Measurements from ENCODE around the gene RELCH. TPM values are rescaled to one million over a fixed set of nuclear protein-coding genes. Genes with fewer than 3 reads are reported as not detected.

Gene RELCH
- total and polyA plus RNA-seq, 10 of the 15 experiments (the other 5 are each of a cell fraction or from before 2014, with no cell fraction given) = 3.1 to 23.6 (median 14.5) TPM

DNA sequence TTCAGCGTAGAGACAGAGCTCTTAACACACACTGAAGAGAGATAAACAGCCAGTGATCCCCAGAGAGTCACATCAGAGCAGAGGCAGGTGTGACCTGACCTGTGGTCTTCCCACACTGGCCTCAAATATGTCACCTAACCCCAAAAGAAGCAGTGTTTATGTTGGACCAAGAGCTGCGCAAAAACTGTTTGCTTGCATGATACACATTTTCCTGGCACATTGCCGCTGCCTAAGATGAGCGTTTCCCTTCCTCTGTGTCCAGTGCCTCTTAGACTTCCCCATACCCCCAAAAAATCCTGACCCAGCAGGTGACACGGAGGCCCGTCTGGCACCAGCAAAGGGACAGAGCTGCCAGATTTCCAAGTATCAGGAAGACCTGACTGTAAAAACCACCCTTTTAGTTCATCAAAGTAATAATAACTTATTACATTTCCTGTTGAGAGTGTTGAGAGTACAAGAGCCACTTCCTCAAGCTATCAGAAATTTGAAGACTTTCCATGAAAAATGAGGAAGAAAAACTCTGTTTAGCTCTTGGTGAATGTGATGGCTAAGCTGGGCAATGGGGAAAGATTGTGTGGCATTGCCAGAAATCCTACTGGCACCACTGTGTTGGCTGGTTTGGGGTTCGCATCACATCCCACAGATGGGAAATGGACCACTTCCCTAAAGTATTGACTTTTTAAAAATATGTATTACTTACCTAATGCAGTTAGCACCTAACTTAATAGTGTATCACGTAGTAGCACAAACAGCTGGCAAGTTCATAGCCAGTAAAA is 144.7 kb downstream of the RELCH start (continued):
- TF ChIP-seq, protein P1, sequence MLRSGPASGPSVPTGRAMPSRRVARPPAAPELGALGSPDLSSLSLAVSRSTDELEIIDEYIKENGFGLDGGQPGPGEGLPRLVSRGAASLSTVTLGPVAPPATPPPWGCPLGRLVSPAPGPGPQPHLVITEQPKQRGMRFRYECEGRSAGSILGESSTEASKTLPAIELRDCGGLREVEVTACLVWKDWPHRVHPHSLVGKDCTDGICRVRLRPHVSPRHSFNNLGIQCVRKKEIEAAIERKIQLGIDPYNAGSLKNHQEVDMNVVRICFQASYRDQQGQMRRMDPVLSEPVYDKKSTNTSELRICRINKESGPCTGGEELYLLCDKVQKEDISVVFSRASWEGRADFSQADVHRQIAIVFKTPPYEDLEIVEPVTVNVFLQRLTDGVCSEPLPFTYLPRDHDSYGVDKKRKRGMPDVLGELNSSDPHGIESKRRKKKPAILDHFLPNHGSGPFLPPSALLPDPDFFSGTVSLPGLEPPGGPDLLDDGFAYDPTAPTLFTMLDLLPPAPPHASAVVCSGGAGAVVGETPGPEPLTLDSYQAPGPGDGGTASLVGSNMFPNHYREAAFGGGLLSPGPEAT (IDR thresholded peaks at IDR 0.05; ENCODE audit: low read depth) = no peak
- peak in 1 of 2 experiments; percentile 54; a peak in 2 of 4 replicates for TF ChIP-seq BHLHE40 (IDR thresholded peaks at IDR 0.05; ENCODE audit: borderline replicate concordance in 1 of 2, low read depth in 2 of 2, low read length in 1 of 2)
- TF ChIP-seq SIX5 (IDR thresholded peaks at IDR 0.05; ENCODE audit: low read depth, low read length, severe bottlenecking) = no peak
- no peak for TF ChIP-seq JUND (IDR thresholded peaks at IDR 0.05; ENCODE audit: low read depth, low read length)
- TF ChIP-seq NR2F1 (conservative IDR thresholded peaks at IDR 0.05) = peak; percentile 87

GRCh38 chr18:62332431-62332830 is 145.4 kb downstream of the RELCH start:
- Histone ChIP-seq H3K4me1 (ENCODE audit: control insufficient read depth, insufficient read depth, low read length) (peaks cover 5% of the 10 kb centered on the region; the same call in 1 of the 2 replicates), H3K27ac (ENCODE audit: control insufficient read depth, insufficient read depth) (no peak overlapping the region), H3K4me2 (ENCODE audit: control insufficient read depth, insufficient read depth) (no peak overlapping the region), H2AFZ (ENCODE audit: control insufficient read depth, low read depth, low read length) (no peak overlapping the region), H3K4me3 (no peak overlapping the region), H3K27me3 (replicated peaks in 1 of 2; ENCODE audit: control insufficient read depth in 2 of 2, insufficient read depth in 2 of 2, low read length in 1 of 2) (no peaks in the 10 kb centered on the region), H3K36me3 (ENCODE audit: control insufficient read depth in 2 of 2, insufficient read depth in 2 of 2, low read length in 1 of 2) (no peaks in the 10 kb centered on the region), H3K9ac (ENCODE audit: control insufficient read depth, insufficient read depth, low read length) (no peak overlapping the region), H4K20me1 (ENCODE audit: control insufficient read depth, insufficient read depth) (no peaks in the 10 kb centered on the region), H3K9me3 (replicated peaks; ENCODE audit: control insufficient read depth, insufficient read depth, low read length) (no peaks in the 10 kb centered on the region), H3K79me2 (ENCODE audit: control insufficient read depth, insufficient read depth, low read length) (no peaks in the 10 kb centered on the region)
- ChIA-PET SMC1A (ENCODE audit: uncharacterized antibody, unreplicated experiment) (interaction anchor here (0.9 to 1.6 kb wide), 7 partner anchors 10 to 93 kb away, joined by 3 to 4 read pairs (median 3); no protein-coding TSS in a partner anchor), POLR2A (interaction anchor here (1.2 kb wide), 1 partner anchor 41 kb away, joined by 3 read pairs; no protein-coding TSS in a partner anchor), RAD21 (ENCODE audit: unreplicated experiment) (no interaction called here), CTCF (interaction anchor here (0.6 to 2.3 kb wide), 5 partner anchors 9 to 643 kb away, joined by 3 to 10 read pairs (median 4); no protein-coding TSS in a partner anchor)
- 35% methylated on average over 3 of the region's 3 CpGs for WGBS (ENCODE audit: insufficient coverage, insufficient replicate concordance, low lambda C conversion rate, missing lambda C conversion rate)
- in situ Hi-C loops (cut with MboI) = no loop called here
- ATAC-seq (no peak), DNase-seq (ENCODE audit: low read depth, low spot score) (no peak), FAIRE-seq (no peak)
- TF ChIP-seq NR2F1 (conservative IDR thresholded peaks at IDR 0.05) (no peak), PAX5 (IDR thresholded peaks at IDR 0.05; ENCODE audit: borderline replicate concordance, low read depth, low read length) (no peak), NR2C2 (IDR thresholded peaks at IDR 0.05; ENCODE audit: borderline replicate concordance, control insufficient read depth, insufficient read length, low read depth) (no peak), RB1 (IDR thresholded peaks at IDR 0.05; ENCODE audit: borderline replicate concordance) (no peak), MAX (IDR thresholded peaks at IDR 0.05; ENCODE audit: low read depth, low read length) (no peak), YBX1 (IDR thresholded peaks at IDR 0.05) (no peak), ELK1 (IDR thresholded peaks at IDR 0.05; ENCODE audit: low read depth, low read length) (no peak), CHD1 (IDR thresholded peaks at IDR 0.05; ENCODE audit: low read depth, low read length) (no peak), SRF (IDR thresholded peaks at IDR 0.05; ENCODE audit: low read depth in 2 of 2, low read length in 2 of 2) (no peak), MTA2 (IDR thresholded peaks at IDR 0.05; ENCODE audit: low read depth) (no peak), GATAD2B (conservative IDR thresholded peaks at IDR 0.05; ENCODE audit: low read depth) (no peak)
- TF ChIP-seq, protein P1 (IDR thresholded peaks at IDR 0.05; ENCODE audit: low read depth) = no peak
- no TSS peak for BruUV-seq (replicated peaks)
- intact Hi-C loops (cut with micrococcal nuclease; ENCODE audit: unreplicated experiment) = no loop called here
